Neutrophil (primary cell): ENCODE measurements around the gene L1CAM.

ENCODE experiments used
- H3K27ac ChIP-seq: fragments of 200-600 bp; sonication (generic); 2 replicates; pipeline ENCODE4 v1.5.1; 2016; ENCODE audit warnings: mild to moderate bottlenecking, moderate library complexity
- H3K27me3 ChIP-seq: fragments of 200-600 bp; sonication (generic); 2 replicates; pipeline ENCODE4 v1.6.0; 2016; ENCODE audit warnings: mild to moderate bottlenecking
- H3K36me3 ChIP-seq: fragments of 200-600 bp; sonication (generic); 2 replicates; pipeline ENCODE4 v1.5.1; 2017
- H3K4me1 ChIP-seq, 2 experiments: fragments of 200-600 bp in 1 of 2; sonication (generic) in 1 of 2; 1 replicate in 1 of 2; 2 replicates in 1 of 2; pipeline versions ENCODE4 v1.5.1 to v1.6.1; 2013 to 2016; ENCODE audit warnings: low read depth in 1 of 2, low read length in 1 of 2, mild to moderate bottlenecking in 1 of 2, moderate library complexity in 1 of 2; ENCODE audit not compliant: control insufficient read depth in 1 of 2, insufficient read depth in 1 of 2
- H3K4me3 ChIP-seq, 2 experiments: fragments of 200-600 bp in 1 of 2; sonication (generic) in 1 of 2; 1 replicate in 1 of 2; 2 replicates in 1 of 2; pipeline ENCODE4 v1.5.1; 2013 to 2016; ENCODE audit warnings: low read depth in 1 of 2, low read length in 1 of 2, mild to moderate bottlenecking in 1 of 2, moderate library complexity in 1 of 2
- H3K9me3 ChIP-seq: fragments of 200-600 bp; sonication (generic); 2 replicates; pipeline ENCODE4 v1.5.1; 2016
- TF ChIP-seq, protein P1 (sequence below): fragments of 200-600 bp; sonication (generic); IDR thresholded peaks from 2 replicates; pipeline ENCODE4 v1.5.1; 2016; ENCODE audit warnings: antibody characterized with exemption

The L1CAM gene

DNA sequence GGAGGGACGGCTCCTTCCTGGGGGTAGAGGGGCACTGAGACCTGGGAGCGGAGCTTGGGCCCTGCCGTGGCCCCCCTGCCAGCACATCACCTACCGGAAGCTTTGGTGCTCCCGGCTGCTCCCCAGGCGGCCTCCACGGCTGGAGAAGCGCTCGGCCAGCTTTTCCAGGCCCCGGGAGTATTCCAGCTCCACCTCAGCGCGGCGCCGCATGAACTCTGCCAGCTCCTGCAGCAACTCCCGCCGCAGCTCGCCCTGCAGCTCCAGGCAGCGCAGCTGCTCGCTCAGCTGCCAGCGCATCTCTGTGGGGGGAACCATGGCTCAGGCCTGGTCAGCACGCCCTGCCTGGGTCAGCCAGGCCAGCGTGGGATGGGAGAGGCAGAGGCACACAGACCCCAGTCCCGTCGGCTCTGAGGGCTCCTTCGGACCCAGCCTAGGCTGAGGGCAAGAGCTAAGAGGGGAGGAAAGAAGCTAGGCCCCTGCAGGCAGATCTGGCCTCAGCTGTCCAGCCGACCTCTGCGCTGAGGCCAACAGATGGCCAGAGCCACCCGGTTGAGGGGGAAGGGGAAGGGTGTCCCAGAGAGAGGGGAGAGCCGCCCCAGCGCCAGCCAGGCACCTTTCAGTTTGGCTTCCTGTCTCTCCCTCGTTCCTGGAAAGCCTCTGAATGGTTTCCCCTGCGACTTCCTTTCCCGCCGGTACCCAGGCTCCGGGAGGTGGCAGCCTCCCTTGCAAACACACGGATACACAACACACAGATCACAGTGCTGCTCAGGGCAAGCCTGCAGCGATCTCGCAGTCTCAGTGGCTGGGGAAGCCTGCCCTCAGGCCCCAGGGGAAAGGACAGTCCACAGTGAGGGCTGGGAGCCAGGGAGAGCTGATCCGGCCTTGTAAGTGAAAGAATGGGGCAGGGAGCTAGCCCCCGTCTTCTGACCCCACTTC is 35.8 kb upstream of the L1CAM start:
- Histone ChIP-seq H3K4me1 (peaks cover 31 to 56% of the 10 kb centered on the region in 2 experiments), H3K4me3 (peak overlapping the region; percentile 69 to 98), H3K27me3 (no peaks in the 10 kb centered on the region), H3K36me3 (peaks cover 44% of the 10 kb centered on the region), H3K9me3 (no peaks in the 10 kb centered on the region), H3K27ac (peak overlapping the region; percentile 100)
- TF ChIP-seq, protein P1, sequence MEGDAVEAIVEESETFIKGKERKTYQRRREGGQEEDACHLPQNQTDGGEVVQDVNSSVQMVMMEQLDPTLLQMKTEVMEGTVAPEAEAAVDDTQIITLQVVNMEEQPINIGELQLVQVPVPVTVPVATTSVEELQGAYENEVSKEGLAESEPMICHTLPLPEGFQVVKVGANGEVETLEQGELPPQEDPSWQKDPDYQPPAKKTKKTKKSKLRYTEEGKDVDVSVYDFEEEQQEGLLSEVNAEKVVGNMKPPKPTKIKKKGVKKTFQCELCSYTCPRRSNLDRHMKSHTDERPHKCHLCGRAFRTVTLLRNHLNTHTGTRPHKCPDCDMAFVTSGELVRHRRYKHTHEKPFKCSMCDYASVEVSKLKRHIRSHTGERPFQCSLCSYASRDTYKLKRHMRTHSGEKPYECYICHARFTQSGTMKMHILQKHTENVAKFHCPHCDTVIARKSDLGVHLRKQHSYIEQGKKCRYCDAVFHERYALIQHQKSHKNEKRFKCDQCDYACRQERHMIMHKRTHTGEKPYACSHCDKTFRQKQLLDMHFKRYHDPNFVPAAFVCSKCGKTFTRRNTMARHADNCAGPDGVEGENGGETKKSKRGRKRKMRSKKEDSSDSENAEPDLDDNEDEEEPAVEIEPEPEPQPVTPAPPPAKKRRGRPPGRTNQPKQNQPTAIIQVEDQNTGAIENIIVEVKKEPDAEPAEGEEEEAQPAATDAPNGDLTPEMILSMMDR = no peak

DNA sequence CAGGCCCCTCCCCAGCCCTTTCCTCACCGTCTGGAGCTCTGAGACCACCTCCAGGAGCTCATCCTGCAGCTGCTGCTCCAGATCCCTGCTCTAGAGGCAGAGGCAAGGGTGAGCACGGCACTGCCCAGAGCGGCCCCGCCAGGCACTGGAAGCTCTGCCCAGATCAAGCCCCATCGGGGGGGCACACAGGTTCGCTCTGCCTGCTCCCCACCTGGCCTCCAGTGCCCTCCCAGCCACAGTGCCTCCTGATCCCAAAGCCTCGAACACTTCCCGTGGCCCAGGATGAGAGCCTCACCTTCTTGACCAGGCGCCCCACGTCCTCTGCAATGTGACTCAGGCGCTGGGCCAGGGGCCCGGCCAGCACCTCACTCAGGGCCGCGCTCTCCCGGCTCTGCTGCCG is 35.1 kb upstream of the L1CAM start:
- peaks cover 31 to 51% of the 10 kb centered on the region in 2 experiments for H3K4me1 ChIP-seq
- no peaks in the 10 kb centered on the region for H3K9me3 ChIP-seq
- H3K27me3 ChIP-seq = no peaks in the 10 kb centered on the region
- TF ChIP-seq, protein P1 = no peak
- H3K4me3 ChIP-seq = no peak overlapping the region
- peaks cover 52% of the 10 kb centered on the region for H3K36me3 ChIP-seq
- H3K27ac ChIP-seq = peak overlapping the region; percentile 100

DNA sequence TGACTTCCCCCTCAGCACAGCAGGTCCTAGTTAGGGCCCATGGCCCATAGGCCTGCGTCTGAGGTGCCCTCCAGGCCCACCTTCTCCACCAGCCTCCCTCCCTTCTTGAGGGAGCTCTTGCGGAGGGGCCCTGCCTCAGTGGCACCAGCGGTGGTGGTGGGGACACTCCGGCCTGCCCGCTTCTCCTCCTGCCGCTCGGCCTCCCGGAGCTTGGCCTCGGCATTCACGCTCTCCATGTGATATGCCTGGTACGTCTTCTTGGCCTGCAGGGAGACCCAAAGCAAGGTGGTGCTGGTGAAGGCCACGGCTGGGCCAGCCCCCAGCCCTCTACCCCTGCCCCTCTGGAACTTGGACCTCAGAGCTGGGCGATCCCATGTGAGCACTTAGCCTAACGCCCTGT is 34.6 kb upstream of the L1CAM start:
- Histone ChIP-seq H3K27ac (no peak overlapping the region), H3K4me1 (peaks cover 31 to 46% of the 10 kb centered on the region in 2 experiments), H3K4me3 (no peak overlapping the region), H3K27me3 (no peaks in the 10 kb centered on the region), H3K9me3 (no peaks in the 10 kb centered on the region), H3K36me3 (peaks cover 57% of the 10 kb centered on the region)
- TF ChIP-seq, protein P1 = no peak

DNA sequence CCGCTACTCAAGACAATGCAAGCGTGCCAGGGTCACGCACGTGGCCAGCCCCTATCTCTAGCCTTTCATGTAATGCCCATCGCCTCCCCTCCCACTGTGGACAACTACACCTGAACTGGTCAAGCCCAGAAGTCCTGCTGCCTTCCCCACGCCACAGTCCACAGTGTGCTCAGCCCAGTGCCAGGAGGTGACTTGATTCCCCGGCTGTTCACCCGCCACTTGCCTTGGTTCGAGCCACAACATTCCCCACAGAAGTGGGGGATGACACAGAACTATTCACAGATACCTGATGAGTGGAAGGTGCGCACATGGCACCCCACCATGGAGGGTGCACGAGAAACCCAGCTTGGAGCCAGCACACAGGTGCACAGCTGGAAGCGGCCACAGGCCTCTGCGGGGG is 33.3 kb upstream of the L1CAM start:
- no peak overlapping the region for H3K4me3 ChIP-seq
- no peak overlapping the region for H3K27ac ChIP-seq
- TF ChIP-seq, protein P1 = no peak
- H3K36me3 ChIP-seq = peaks cover 68% of the 10 kb centered on the region
- H3K27me3 ChIP-seq = no peaks in the 10 kb centered on the region
- peaks cover 31 to 34% of the 10 kb centered on the region in 2 experiments for H3K4me1 ChIP-seq
- H3K9me3 ChIP-seq = no peaks in the 10 kb centered on the region

DNA sequence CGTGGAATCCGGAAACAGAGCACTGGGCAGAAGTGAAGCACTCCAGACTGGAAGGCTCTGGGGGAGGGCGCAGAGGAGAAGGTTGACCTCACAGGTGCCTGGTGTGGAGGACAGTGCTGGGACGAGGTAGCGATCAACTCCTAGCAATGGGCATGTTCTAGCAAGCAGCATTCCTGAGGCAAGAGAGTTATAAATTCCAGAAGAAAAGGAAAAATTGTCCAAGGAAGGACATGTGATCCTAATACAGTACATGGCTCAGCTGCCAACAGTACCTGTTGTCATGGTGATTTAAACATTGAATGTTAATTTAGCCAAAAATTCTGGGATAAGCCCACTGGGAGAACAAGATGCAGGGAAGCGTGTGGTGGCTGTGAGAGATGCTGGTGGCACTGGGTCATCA is 31.9 kb upstream of the L1CAM start:
- H3K9me3 ChIP-seq = no peaks in the 10 kb centered on the region
- peaks cover 18 to 19% of the 10 kb centered on the region in 2 experiments for H3K4me1 ChIP-seq
- H3K4me3 ChIP-seq = no peak overlapping the region
- no peak overlapping the region for H3K27ac ChIP-seq
- peaks cover 82% of the 10 kb centered on the region for H3K36me3 ChIP-seq
- H3K27me3 ChIP-seq = no peaks in the 10 kb centered on the region
- TF ChIP-seq, protein P1 = no peak
